ENCODE data around the gene LDHD.

The LDHD gene

GRCh38 chr16:75121949-75122568 is 5.5 kb upstream of the LDHD start:
- no peak for TF ChIP-seq CTCF (IDR thresholded peaks at IDR 0.05)

GRCh38 chr16:75120253-75120652 is 3.7 kb upstream of the LDHD start:
- no peak for TF ChIP-seq CTCF (IDR thresholded peaks at IDR 0.05)

- TF ChIP-seq CTCF (IDR thresholded peaks at IDR 0.05): no peak
Observed at GRCh38 chr16:75118943-75119539, 2.5 kb upstream of the LDHD start.

GRCh38 chr16:75116911-75117245 is 298 bp upstream of the LDHD start:
- TF ChIP-seq CTCF (IDR thresholded peaks at IDR 0.05): no peak

- no peak for TF ChIP-seq CTCF (IDR thresholded peaks at IDR 0.05)
Observed at GRCh38 chr16:75114946-75115825, 1.4 kb downstream of the LDHD start.

GRCh38 chr16:75114179-75114945 is 2.2 kb downstream of the LDHD start:
- no peak for TF ChIP-seq CTCF (IDR thresholded peaks at IDR 0.05)

GRCh38 chr16:75113541-75114121 is 2.9 kb downstream of the LDHD start:
- TF ChIP-seq CTCF (IDR thresholded peaks at IDR 0.05): no peak
